Jurkat, Clone E6-1 (cell line): ENCODE data around the gene KLRK1. TPM values are rescaled to one million over a fixed set of nuclear protein-coding genes. Genes with fewer than 3 reads are reported as not detected.
A peak's percentile ranks its signal among the peaks of the same experiment; 100 is the strongest.
"Not testable (repeated sequence)": the region's sequence is repeated elsewhere in the genome, so short reads cannot be mapped to it uniquely, and the experiment has no call there.

Experiments
- DNase-seq: peaks from one replicate; pipeline ENCODE4 v3.0.0-alpha.2; 2011; ENCODE audit warnings: low read depth, low spot score
- H3K4me3 ChIP-seq: 2 replicates; pipeline ENCODE4 v1.5.1; 2011; ENCODE audit warnings: mild to moderate bottlenecking, low read length, control low read depth, moderate library complexity
- polyA plus RNA-seq: library from polyadenylated mRNA; unstranded; fragments of >200 nt; gene quantifications from one replicate; pipeline ENCODE4 v1.2.1, GENCODE V29; 2012; ENCODE audit warnings: missing spikeins; ENCODE audit not compliant: insufficient read length, insufficient read depth

Gene KLRK1
- not detected for polyA plus RNA-seq

GRCh38 chr12:10389904-10390303 lies at the start of gene KLRK1:
Gene KLRK1 (minus strand): TSS chr12:10390041. CDS start chr12:10388810, 1,231 bp downstream.
- no peak for DNase-seq
- no peak within 1 kb of the TSS for H3K4me3 ChIP-seq

- not testable (repeated sequence) for DNase-seq, H3K4me3 ChIP-seq
Measured at GRCh38 chr12:10437601-10438000, 47.8 kb upstream of the KLRK1 start.

- not testable (repeated sequence) for H3K4me3 ChIP-seq, DNase-seq
Measured at GRCh38 chr12:10435816-10436215, 46.0 kb upstream of the KLRK1 start, which contains the start of gene KLRC2. Gene KLRC2 (minus strand): TSS chr12:10436010. CDS start chr12:10435986, 24 bp downstream.

GRCh38 chr12:10430623-10431022 lies 40.8 kb upstream of the KLRK1 start:
- not testable (repeated sequence) for DNase-seq, H3K4me3 ChIP-seq

GRCh38 chr12:10425938-10426337 lies 36.1 kb upstream of the KLRK1 start:
- H3K4me3 ChIP-seq, DNase-seq: not testable (repeated sequence)

- not testable (repeated sequence) for DNase-seq, H3K4me3 ChIP-seq
Measured at GRCh38 chr12:10424260-10424899, 34.5 kb upstream of the KLRK1 start.

- not testable (repeated sequence) for DNase-seq, H3K4me3 ChIP-seq
Measured at GRCh38 chr12:10422159-10422558, 32.3 kb upstream of the KLRK1 start.

GRCh38 chr12:10420334-10420733 lies 30.5 kb upstream of the KLRK1 start, which contains the start of gene KLRC3:
Gene KLRC3 (minus strand): TSS chr12:10420595. CDS start chr12:10420550, 45 bp downstream.
- H3K4me3 ChIP-seq, DNase-seq: not testable (repeated sequence)

- H3K4me3 ChIP-seq, result no peak within 1 kb of the TSS
- DNase-seq, result no peak
Measured at GRCh38 chr12:10409392-10409791, 19.6 kb upstream of the KLRK1 start, which contains the start of gene KLRC4. Gene KLRC4 (minus strand): TSS chr12:10409757. CDS start chr12:10409575, 182 bp downstream.

GRCh38 chr12:10408842-10409241 lies 19.0 kb upstream of the KLRK1 start:
- H3K4me3 ChIP-seq, result no peak overlapping the region
- DNase-seq, result no peak

GRCh38 chr12:10406725-10407124 lies 16.9 kb upstream of the KLRK1 start:
- DNase-seq, result no peak
- no peak overlapping the region for H3K4me3 ChIP-seq

- no peak overlapping the region for H3K4me3 ChIP-seq
- DNase-seq, result no peak
Measured at GRCh38 chr12:10405294-10405693, 15.5 kb upstream of the KLRK1 start.

GRCh38 chr12:10404798-10405197 lies 15.0 kb upstream of the KLRK1 start:
- H3K4me3 ChIP-seq, result no peak overlapping the region
- DNase-seq, result no peak

GRCh38 chr12:10400829-10401228 lies 11.0 kb upstream of the KLRK1 start:
- no peak for DNase-seq

GRCh38 chr12:10398168-10398567 lies 8.3 kb upstream of the KLRK1 start:
- DNase-seq, result no peak
- H3K4me3 ChIP-seq, result no peak overlapping the region

More at GRCh38 chr12:10400829-10401228, 11.0 kb upstream of the KLRK1 start:
- no peak overlapping the region for H3K4me3 ChIP-seq

GRCh38 chr12:10397296-10397695 lies 7.5 kb upstream of the KLRK1 start:
- no peak for DNase-seq
- H3K4me3 ChIP-seq, result no peak overlapping the region

- not testable (repeated sequence) for H3K4me3 ChIP-seq, DNase-seq
Measured at GRCh38 chr12:10396176-10396575, 6.3 kb upstream of the KLRK1 start.

- no peak for DNase-seq
- H3K4me3 ChIP-seq, result no peak overlapping the region
Measured at GRCh38 chr12:10395390-10395998, 5.7 kb upstream of the KLRK1 start.

- DNase-seq, result peak; percentile 15
- H3K4me3 ChIP-seq, result not testable (repeated sequence)
Measured at GRCh38 chr12:10394531-10395152, 4.8 kb upstream of the KLRK1 start.

GRCh38 chr12:10393291-10393690 lies 3.5 kb upstream of the KLRK1 start:
- DNase-seq, result no peak
- H3K4me3 ChIP-seq, result no peak overlapping the region
